Omental fat pad (tissue), 4 donors: ENCODE data around the gene C16orf87. TPM values are rescaled to one million over a fixed set of nuclear protein-coding genes. Genes with fewer than 3 reads are reported as not detected.
"Not testable (repeated sequence)": the region's sequence is repeated elsewhere in the genome, so short reads cannot be mapped to it uniquely, and the experiment has no call there.

Experiments
- ATAC-seq: fragments of 150-250 bp; one replicate; pipeline ENCODE4 v1.9.1; 2016; ENCODE audit warnings: mild to moderate bottlenecking, moderate library complexity; ENCODE audit not compliant: low FRiP score
- DNase-seq: peaks from one replicate; pipeline ENCODE4 v3.0.0-alpha.2; 2019; ENCODE audit warnings: low spot score
- CTCF ChIP-seq, 3 donors: fragments of 450-650 bp; IDR thresholded peaks; one replicate each; pipeline ENCODE4 v1.5.1; 2016 to 2017; ENCODE audit warnings: antibody characterized with exemption in 3 of 3, mild to moderate bottlenecking in 3 of 3, moderate library complexity in 2 of 3
- total RNA-seq, 4 donors: library from RNA; depleted of rRNA; stranded (reverse); fragments of >200 nt; gene quantifications; one replicate each; pipeline ENCODE4 v1.1.0, GENCODE V29; 2016

Gene C16orf87
- 1 to 10 TPM; 4.0 to 6.6 (median 4.7) TPM for total RNA-seq

GRCh38 chr16:46830902-46831647 is at the start of gene C16orf87:
C16orf87 (minus strand) TSS chr16:46831180; CDS start chr16:46831149, 31 bp downstream.
- no peak for TF ChIP-seq CTCF (IDR thresholded peaks at IDR 0.05)
- ATAC-seq, result peak; percentile 100
- peak; percentile 62 for DNase-seq

GRCh38 chr16:46875243-46875642 is 44.3 kb upstream of the C16orf87 start:
- ATAC-seq (no peak), DNase-seq (no peak)
- TF ChIP-seq CTCF (IDR thresholded peaks at IDR 0.05), result no peak

- no peak for DNase-seq
- TF ChIP-seq CTCF (IDR thresholded peaks at IDR 0.05), result no peak
- no peak for ATAC-seq
Measured at GRCh38 chr16:46873201-46873600, 42.2 kb upstream of the C16orf87 start.

GRCh38 chr16:46871597-46871996 is 40.6 kb upstream of the C16orf87 start:
- no peak for ATAC-seq
- DNase-seq, result no peak
- no peak for TF ChIP-seq CTCF (IDR thresholded peaks at IDR 0.05)

GRCh38 chr16:46868891-46869290 is 37.9 kb upstream of the C16orf87 start:
- ATAC-seq, result not testable (repeated sequence)

GRCh38 chr16:46867486-46867885 is 36.5 kb upstream of the C16orf87 start:
- ATAC-seq, DNase-seq: not testable (repeated sequence)

More at GRCh38 chr16:46868891-46869290, 37.9 kb upstream of the C16orf87 start:
- DNase-seq, result not testable (repeated sequence)

GRCh38 chr16:46866286-46866685 is 35.3 kb upstream of the C16orf87 start:
- no peak for TF ChIP-seq CTCF (IDR thresholded peaks at IDR 0.05)
- no peak for ATAC-seq
- DNase-seq, result no peak
